Measurements from ENCODE around the gene AEN. TPM values are rescaled to one million over a fixed set of nuclear protein-coding genes. Genes with fewer than 3 reads are reported as not detected.

Gene AEN
- polyA plus RNA-seq, 6 donors from 2014 or later: 28.2 to 73.0 (median 40.2) TPM

GRCh38 chr15:88617031-88617722 lies 4.0 kb upstream of the AEN start:
- H3K4me3 Mint-ChIP-seq: no peak overlapping the region
- ATAC-seq (ENCODE audit: low read depth in 2 of 2): no peak
- H3K27me3 Mint-ChIP-seq: peaks cover 20 to 49% (median 39%) of the 10 kb centered on the region in 3 donors
- H3K27ac Mint-ChIP-seq: no peak overlapping the region
- H3K36me3 Mint-ChIP-seq: no peaks in the 10 kb centered on the region
- no peaks in the 10 kb centered on the region for H3K9me3 Mint-ChIP-seq
- peaks cover 8 to 17% (median 15%) of the 10 kb centered on the region in 3 donors for H3K4me1 Mint-ChIP-seq
- DNase-seq: no peak

- ATAC-seq (ENCODE audit: low read depth in 2 of 2): no peak
- Mint-ChIP-seq H3K27ac (no peak overlapping the region), H3K36me3 (no peaks in the 10 kb centered on the region), H3K4me3 (no peak overlapping the region), H3K4me1 (peaks cover 14 to 23% (median 22%) of the 10 kb centered on the region in 3 donors), H3K9me3 (no peaks in the 10 kb centered on the region), H3K27me3 (peaks cover 20 to 45% (median 35%) of the 10 kb centered on the region in 3 donors)
- DNase-seq: no peak
Observed at GRCh38 chr15:88617790-88618189, 3.4 kb upstream of the AEN start.

GRCh38 chr15:88618686-88619085 lies 2.5 kb upstream of the AEN start:
- H3K9me3 Mint-ChIP-seq: no peaks in the 10 kb centered on the region
- no peaks in the 10 kb centered on the region for H3K36me3 Mint-ChIP-seq
- DNase-seq: no peak
- H3K4me1 Mint-ChIP-seq: peaks cover 23 to 32% (median 28%) of the 10 kb centered on the region in 3 donors
- no peak for ATAC-seq (ENCODE audit: low read depth in 2 of 2)
- peaks cover 11 to 37% (median 26%) of the 10 kb centered on the region in 3 donors for H3K27me3 Mint-ChIP-seq
- H3K4me3 Mint-ChIP-seq: peak overlapping the region in 2 of 8 donors; percentile 47 to 63
- H3K27ac Mint-ChIP-seq: no peak overlapping the region

- no peaks in the 10 kb centered on the region for H3K9me3 Mint-ChIP-seq
- H3K36me3 Mint-ChIP-seq: no peaks in the 10 kb centered on the region
- H3K4me1 Mint-ChIP-seq: peaks cover 32 to 42% (median 39%) of the 10 kb centered on the region in 3 donors
- peak overlapping the region in 1 of 8 donors; percentile 63 for H3K4me3 Mint-ChIP-seq
- H3K27me3 Mint-ChIP-seq: peaks cover 5 to 25% (median 18%) of the 10 kb centered on the region in 3 donors
- peak overlapping the region in 1 of 6 donors; percentile 96 for H3K27ac Mint-ChIP-seq
- DNase-seq (no peak), ATAC-seq (ENCODE audit: low read depth in 2 of 2) (no peak)
Observed at GRCh38 chr15:88619796-88620195, 1.3 kb upstream of the AEN start.

- H3K4me3 Mint-ChIP-seq: peak overlapping the region; percentile 83 to 97 (median 91)
- DNase-seq (peak; percentile 45), ATAC-seq (ENCODE audit: low read depth in 2 of 2) (peak; percentile 39 to 49)
- H3K9me3 Mint-ChIP-seq: no peaks in the 10 kb centered on the region
- peak overlapping the region; percentile 90 to 97 (median 96) for H3K27ac Mint-ChIP-seq
- no peaks in the 10 kb centered on the region for H3K36me3 Mint-ChIP-seq
- H3K27me3 Mint-ChIP-seq: peaks cover 5 to 18% (median 11%) of the 10 kb centered on the region in 3 donors
- H3K4me1 Mint-ChIP-seq: peaks cover 32 to 56% (median 42%) of the 10 kb centered on the region in 3 donors
Observed at GRCh38 chr15:88621789-88622604, 857 bp downstream of the AEN start.

GRCh38 chr15:88622605-88622975 lies 1.4 kb downstream of the AEN start:
- Mint-ChIP-seq H3K4me3 (peak overlapping the region; percentile 83 to 97 (median 91)), H3K36me3 (peaks cover 4 to 6% of the 10 kb centered on the region in 2 donors), H3K27me3 (peaks cover 5 to 17% (median 7%) of the 10 kb centered on the region in 3 donors), H3K4me1 (peaks cover 38 to 62% (median 48%) of the 10 kb centered on the region in 3 donors), H3K27ac (peak overlapping the region; percentile 90 to 97 (median 96)), H3K9me3 (no peaks in the 10 kb centered on the region)
- peak; percentile 5 to 11 for ATAC-seq (ENCODE audit: low read depth in 2 of 2)
- DNase-seq: peak; percentile 63

GRCh38 chr15:88623061-88623460 lies 1.9 kb downstream of the AEN start:
- Mint-ChIP-seq H3K9me3 (no peaks in the 10 kb centered on the region), H3K4me1 (peaks cover 43 to 67% (median 53%) of the 10 kb centered on the region in 3 donors), H3K36me3 (peaks cover 7 to 10% of the 10 kb centered on the region in 2 donors), H3K27ac (peak overlapping the region; percentile 90 to 97 (median 96)), H3K27me3 (peaks cover 3 to 12% (median 5%) of the 10 kb centered on the region in 3 donors), H3K4me3 (peak overlapping the region; percentile 83 to 97 (median 91))
- no peak for DNase-seq
- ATAC-seq (ENCODE audit: low read depth in 2 of 2): no peak

- Mint-ChIP-seq H3K27ac (peak overlapping the region in 5 of 6 donors; percentile 19 to 95 (median 90)), H3K4me1 (peaks cover 47 to 71% (median 58%) of the 10 kb centered on the region in 3 donors), H3K4me3 (peak overlapping the region; percentile 44 to 97 (median 87)), H3K36me3 (peaks cover 7 to 10% of the 10 kb centered on the region in 2 donors), H3K9me3 (no peaks in the 10 kb centered on the region), H3K27me3 (peaks cover 0 to 9% (median 5%) of the 10 kb centered on the region in 3 donors)
- DNase-seq (no peak), ATAC-seq (ENCODE audit: low read depth in 2 of 2) (no peak)
Observed at GRCh38 chr15:88623632-88624031, 2.5 kb downstream of the AEN start.

- Mint-ChIP-seq H3K9me3 (no peaks in the 10 kb centered on the region), H3K36me3 (peaks cover 13% of the 10 kb centered on the region in 2 donors), H3K4me1 (peaks cover 48 to 78% (median 66%) of the 10 kb centered on the region in 3 donors), H3K4me3 (peak overlapping the region; percentile 44 to 86 (median 76)), H3K27me3 (peaks cover 0 to 8% (median 5%) of the 10 kb centered on the region in 3 donors), H3K27ac (peak overlapping the region; percentile 90 to 98 (median 95))
- ATAC-seq (ENCODE audit: low read depth in 2 of 2) (peak; percentile 17 to 20), DNase-seq (peak; percentile 66)
Observed at GRCh38 chr15:88624156-88624970, 3.2 kb downstream of the AEN start.

GRCh38 chr15:88624971-88625490 lies 3.9 kb downstream of the AEN start:
- Mint-ChIP-seq H3K9me3 (no peaks in the 10 kb centered on the region), H3K36me3 (peaks cover 19 to 20% of the 10 kb centered on the region in 2 donors), H3K4me3 (peak overlapping the region in 2 of 8 donors; percentile 33 to 76), H3K27ac (peak overlapping the region in 4 of 6 donors; percentile 90 to 98 (median 96)), H3K27me3 (peaks cover 0 to 1% (median 0%) of the 10 kb centered on the region in 3 donors), H3K4me1 (peaks cover 55 to 85% (median 72%) of the 10 kb centered on the region in 3 donors)
- DNase-seq (no peak), ATAC-seq (ENCODE audit: low read depth in 2 of 2) (no peak)

- H3K36me3 Mint-ChIP-seq: peaks cover 24% of the 10 kb centered on the region in 2 donors
- peaks cover 63 to 89% (median 77%) of the 10 kb centered on the region in 3 donors for H3K4me1 Mint-ChIP-seq
- H3K27me3 Mint-ChIP-seq: no peaks in the 10 kb centered on the region
- H3K27ac Mint-ChIP-seq: peak overlapping the region in 4 of 6 donors; percentile 44 to 98 (median 82)
- peak overlapping the region in 1 of 8 donors; percentile 23 for H3K4me3 Mint-ChIP-seq
- H3K9me3 Mint-ChIP-seq: no peaks in the 10 kb centered on the region
- ATAC-seq (ENCODE audit: low read depth in 2 of 2) (no peak), DNase-seq (no peak)
Observed at GRCh38 chr15:88625943-88626741, 5.0 kb downstream of the AEN start.

GRCh38 chr15:88627463-88627862 lies 6.3 kb downstream of the AEN start:
- Mint-ChIP-seq H3K27ac (peak overlapping the region; percentile 88 to 99 (median 98)), H3K36me3 (peaks cover 24% of the 10 kb centered on the region in 2 donors), H3K27me3 (no peaks in the 10 kb centered on the region), H3K4me1 (peaks cover 56 to 92% (median 76%) of the 10 kb centered on the region in 3 donors), H3K9me3 (no peaks in the 10 kb centered on the region), H3K4me3 (peak overlapping the region; percentile 48 to 90 (median 75))
- DNase-seq: peak; percentile 75
- ATAC-seq (ENCODE audit: low read depth in 2 of 2): peak; percentile 92 to 93
